AG10803 (cell line): ENCODE results near the gene SPOCK1.

Experiments used
- DNase-seq: peaks from one replicate; pipeline ENCODE4 v3.0.0; 2010; ENCODE audit warnings: low read depth
- H3K4me3 ChIP-seq: 2 replicates; pipeline ENCODE4 v1.5.1; 2011; ENCODE audit warnings: mild to moderate bottlenecking, low read length, control low read depth
- TF ChIP-seq, protein P1 (sequence below): conservative IDR thresholded peaks from 2 replicates; pipeline ENCODE4 v1.5.1; 2011; ENCODE audit warnings: mild to moderate bottlenecking, low read length, control low read depth, inconsistent platforms

Gene SPOCK1

GRCh38 chr5:137287569-137287968 is 211.6 kb downstream of the SPOCK1 start:
- H3K4me3 ChIP-seq, result no peak overlapping the region
- TF ChIP-seq, protein P1, sequence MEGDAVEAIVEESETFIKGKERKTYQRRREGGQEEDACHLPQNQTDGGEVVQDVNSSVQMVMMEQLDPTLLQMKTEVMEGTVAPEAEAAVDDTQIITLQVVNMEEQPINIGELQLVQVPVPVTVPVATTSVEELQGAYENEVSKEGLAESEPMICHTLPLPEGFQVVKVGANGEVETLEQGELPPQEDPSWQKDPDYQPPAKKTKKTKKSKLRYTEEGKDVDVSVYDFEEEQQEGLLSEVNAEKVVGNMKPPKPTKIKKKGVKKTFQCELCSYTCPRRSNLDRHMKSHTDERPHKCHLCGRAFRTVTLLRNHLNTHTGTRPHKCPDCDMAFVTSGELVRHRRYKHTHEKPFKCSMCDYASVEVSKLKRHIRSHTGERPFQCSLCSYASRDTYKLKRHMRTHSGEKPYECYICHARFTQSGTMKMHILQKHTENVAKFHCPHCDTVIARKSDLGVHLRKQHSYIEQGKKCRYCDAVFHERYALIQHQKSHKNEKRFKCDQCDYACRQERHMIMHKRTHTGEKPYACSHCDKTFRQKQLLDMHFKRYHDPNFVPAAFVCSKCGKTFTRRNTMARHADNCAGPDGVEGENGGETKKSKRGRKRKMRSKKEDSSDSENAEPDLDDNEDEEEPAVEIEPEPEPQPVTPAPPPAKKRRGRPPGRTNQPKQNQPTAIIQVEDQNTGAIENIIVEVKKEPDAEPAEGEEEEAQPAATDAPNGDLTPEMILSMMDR, result no peak
- no peak for DNase-seq

- H3K4me3 ChIP-seq, result no peak overlapping the region
- TF ChIP-seq, protein P1, result no peak
- no peak for DNase-seq
These were observed 213.0 kb downstream of the SPOCK1 start for GRCh38 chr5:137286025-137286610.

DNA sequence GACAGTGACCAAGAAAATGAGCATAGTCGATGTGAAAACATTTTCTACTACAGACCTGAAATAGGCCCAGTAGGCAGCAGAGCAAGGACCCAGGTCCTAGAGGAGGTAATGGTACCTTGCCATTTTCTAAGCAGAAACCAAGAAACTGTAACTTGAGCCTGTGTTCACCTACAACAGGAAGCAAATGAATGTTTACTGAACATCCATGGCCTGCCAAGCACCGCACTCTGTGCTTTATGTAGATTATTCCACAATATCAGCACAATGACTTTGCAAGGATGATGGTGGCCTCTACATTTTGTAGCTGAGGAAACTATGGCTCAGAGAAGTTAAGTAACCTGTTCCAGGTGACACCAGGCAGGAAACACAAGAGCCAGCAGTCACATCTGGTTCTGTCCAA is 215.3 kb downstream of the SPOCK1 start:
- no peak overlapping the region for H3K4me3 ChIP-seq
- DNase-seq, result no peak
- TF ChIP-seq, protein P1, result no peak

GRCh38 chr5:137282216-137282615 is 216.9 kb downstream of the SPOCK1 start:
- TF ChIP-seq, protein P1, result no peak
- DNase-seq, result peak; percentile 48
- H3K4me3 ChIP-seq, result no peak overlapping the region

DNA sequence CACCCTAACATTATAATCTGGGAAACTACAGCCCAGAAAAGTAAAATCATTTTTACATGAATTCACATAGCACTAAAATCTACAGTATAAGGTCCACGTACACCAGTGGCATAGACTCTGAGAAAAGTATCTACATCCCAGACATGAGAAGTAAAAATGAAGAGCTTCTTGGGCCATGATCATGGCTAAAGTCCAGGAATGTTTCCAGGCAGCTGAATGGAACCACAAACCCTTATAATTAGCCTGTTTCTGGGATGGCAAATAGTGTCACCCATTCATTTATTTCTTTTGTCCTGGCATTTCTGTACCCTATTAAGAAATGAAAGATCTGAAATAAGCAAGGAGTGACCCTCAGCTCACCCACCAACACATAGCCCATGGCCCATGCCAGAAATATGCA is 217.9 kb downstream of the SPOCK1 start:
- TF ChIP-seq, protein P1, result no peak
- no peak overlapping the region for H3K4me3 ChIP-seq
- DNase-seq, result peak; percentile 62

- TF ChIP-seq, protein P1, result no peak
- H3K4me3 ChIP-seq, result no peak overlapping the region
- no peak for DNase-seq
These were observed 218.5 kb downstream of the SPOCK1 start for GRCh38 chr5:137280656-137281055.

DNA sequence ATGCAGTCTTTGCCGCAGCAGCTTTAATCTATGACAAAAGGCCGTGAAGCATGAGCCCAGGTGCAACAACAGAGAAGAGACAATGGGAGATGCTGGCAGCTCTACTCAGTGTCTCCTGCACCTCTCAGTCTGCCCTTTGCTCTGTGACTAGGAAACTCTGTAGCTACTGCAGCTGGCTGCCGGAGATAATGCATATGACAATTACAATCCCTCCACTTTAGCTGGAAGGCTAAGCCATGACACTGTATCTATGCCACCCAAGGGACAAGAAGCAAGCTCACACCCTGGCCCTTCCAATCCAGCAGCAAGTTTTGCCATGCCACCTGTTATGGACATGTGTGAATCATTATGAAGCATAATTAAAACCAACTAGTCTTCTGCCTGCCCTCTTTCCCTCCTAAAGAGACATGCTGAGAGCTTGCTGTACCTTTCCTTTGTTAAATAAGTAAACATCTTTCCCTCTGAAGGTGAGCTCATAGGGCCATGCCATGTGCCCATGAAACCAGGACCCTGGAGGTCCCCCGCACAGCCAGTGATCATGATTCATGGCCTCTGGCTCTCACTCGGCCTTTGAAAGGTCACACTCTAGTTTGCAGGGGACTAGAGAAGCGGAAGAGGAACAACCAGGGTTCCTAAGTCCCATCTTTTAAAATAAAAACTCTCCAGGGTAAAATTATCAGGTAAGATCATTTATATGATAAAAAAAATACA is 219.4 kb downstream of the SPOCK1 start:
- TF ChIP-seq, protein P1, result no peak
- no peak for DNase-seq
- H3K4me3 ChIP-seq, result no peak overlapping the region
